ENCODE measurements around the gene ANO7. TPM values are rescaled to one million over a fixed set of nuclear protein-coding genes. Genes with fewer than 3 reads are reported as not detected.

The ANO7 gene
- total RNA-seq, 1 donor from 2014 or later = 0.35 TPM

DNA sequence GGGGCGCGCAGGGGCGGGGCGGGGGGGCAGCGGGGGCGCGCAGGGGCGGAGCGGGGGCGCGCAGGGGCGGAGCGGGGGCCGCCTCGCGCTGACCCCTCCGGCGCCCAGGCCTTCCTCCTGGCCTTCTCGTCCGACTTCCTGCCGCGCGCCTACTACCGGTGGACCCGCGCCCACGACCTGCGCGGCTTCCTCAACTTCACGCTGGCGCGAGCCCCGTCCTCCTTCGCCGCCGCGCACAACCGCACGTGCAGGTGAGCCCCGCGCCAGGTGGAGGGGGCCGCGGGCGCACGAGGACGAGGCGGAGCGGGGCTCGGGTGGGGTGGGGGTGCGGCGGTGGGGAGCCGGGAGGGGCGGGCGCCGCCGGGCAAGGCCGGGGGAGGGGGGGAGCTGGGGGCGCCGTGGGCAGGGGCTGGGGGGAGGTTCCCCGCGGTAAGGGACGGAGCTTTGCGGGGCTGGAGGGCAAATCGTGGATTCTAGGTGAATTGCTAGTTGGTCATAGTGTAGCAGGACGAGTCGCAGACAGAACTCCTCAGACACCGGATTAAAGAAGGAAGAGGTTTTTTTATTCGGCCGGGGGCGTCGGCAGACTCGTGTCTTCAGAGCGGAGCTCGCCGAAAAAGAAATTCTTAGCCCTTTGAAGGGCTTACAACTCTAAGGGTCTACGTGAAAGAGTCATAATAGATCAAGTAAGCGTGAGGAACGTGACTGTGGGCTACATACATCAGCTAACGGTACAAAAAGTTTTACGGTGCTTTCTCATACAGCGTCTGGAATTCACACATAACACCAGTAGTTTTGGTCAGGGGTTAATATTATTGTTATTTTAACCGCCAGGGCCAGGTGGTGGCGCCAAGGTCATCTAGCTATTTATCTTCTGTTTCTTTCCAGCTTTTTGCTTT lies 29.9 kb downstream of the ANO7 start:
- peak; percentile 70 for DNase-seq
- ATAC-seq (ENCODE audit: poor library complexity) = peak; percentile 42
- intact Hi-C loops (cut with DNase I) = no loop called here

DNA sequence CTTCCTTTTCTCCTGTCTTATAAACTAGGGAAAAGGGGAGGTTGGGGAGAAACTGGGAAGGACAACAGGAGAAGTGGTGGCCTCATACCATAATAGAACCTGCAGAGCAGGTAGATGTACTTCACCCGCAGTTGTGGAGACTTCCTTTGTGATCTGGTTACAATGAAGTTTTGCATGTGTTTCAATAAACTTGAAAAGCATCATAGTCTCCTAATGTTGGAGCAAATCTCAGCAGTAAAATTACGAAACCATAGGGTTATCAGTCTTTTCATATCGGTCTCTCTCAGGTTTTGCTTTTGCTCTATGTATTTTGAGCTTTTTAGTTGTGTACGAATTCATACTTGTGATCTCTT lies 30.5 kb downstream of the ANO7 start:
- intact Hi-C loops (cut with DNase I) = no loop called here
- no peak for ATAC-seq (ENCODE audit: poor library complexity)
- DNase-seq = no peak

DNA sequence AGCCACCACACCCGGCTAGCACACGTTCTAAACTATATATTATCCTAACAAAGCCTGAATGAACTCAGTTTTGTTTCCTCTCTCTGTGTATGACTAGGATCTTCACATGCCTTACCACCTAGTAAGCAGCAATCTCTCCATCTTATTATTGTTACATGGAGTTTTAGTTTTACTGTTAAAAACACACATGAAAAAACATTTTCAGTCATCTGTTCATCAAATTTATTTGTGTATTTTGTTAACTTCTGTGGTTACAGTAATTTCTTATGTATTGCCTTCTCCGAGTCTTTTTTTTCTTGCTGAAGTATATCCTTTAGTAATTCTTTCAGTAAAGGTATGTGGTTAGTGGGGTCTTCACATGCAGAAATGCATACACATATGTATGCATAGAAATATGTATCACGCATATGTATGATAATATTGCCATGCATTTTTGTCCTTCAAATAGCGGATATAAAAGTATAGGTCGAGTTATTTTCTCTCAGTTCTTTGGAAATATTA lies 31.4 kb downstream of the ANO7 start:
- intact Hi-C loops (cut with DNase I) = no loop called here
- ATAC-seq (ENCODE audit: poor library complexity) = no peak
- no peak for DNase-seq

DNA sequence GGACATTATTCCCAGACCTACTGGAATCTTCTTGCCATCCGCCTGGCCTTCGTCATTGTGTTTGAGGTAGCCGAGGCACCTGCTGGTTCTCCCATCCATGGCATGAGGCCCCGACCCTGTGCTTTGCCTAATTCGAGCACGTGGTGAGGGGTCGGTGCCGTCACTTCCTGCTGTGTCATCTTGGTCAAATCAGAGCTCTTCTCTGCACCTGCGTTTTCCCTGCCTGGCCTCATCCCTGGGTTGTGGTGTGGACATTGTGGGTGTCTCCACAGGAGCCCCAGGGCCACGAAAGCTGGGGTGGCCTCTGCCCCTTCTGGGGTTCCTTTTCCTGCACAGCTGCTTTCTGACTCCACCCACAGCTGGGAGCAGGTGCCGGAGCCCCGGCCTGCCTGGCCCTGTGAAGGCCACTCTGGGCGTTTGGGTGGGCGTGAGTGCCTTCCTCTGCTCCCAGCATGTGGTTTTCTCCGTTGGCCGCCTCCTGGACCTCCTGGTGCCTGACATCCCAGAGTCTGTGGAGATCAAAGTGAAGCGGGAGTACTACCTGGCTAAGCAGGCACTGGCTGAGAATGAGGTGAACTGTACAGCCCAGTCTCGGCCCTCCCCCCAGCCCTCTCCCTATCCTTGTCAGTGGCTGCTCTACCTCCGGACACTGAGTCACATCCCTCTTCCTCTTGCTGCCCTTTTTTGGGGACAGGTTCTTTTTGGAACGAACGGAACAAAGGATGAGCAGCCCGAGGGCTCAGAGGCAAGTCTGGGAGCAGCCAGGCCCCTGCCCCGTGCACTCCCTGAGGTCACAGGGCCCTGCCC lies 34.9 kb downstream of the ANO7 start:
- ATAC-seq (ENCODE audit: poor library complexity) (no peak), DNase-seq (peak; percentile 34)
- intact Hi-C loops (cut with DNase I) = no loop called here

DNA sequence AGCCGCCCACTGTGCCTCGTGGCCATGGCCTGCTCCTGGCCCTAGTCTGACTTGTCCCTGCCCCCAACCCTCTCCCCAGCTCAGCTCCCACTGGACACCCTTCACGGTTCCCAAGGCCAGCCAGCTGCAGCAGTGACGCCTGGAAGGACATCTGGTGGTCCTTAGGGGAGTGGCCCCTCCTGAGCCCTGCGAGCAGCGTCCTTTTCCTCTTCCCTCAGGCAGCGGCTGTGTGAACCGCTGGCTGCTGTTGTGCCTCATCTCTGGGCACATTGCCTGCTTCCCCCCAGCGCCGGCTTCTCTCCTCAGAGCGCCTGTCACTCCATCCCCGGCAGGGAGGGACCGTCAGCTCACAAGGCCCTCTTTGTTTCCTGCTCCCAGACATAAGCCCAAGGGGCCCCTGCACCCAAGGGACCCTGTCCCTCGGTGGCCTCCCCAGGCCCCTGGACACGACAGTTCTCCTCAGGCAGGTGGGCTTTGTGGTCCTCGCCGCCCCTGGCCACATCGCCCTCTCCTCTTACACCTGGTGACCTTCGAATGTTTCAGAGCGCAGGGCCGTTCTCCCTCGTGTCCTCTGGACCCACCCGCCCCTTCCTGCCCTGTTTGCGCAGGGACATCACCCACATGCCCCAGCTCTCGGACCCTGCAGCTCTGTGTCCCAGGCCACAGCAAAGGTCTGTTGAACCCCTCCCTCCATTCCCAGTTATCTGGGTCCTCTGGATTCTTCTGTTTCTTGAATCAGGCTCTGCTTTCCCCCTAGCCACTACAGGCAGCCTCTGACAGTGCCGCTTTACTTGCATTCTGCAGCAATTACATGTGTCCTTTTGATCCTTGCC lies 35.8 kb downstream of the ANO7 start:
- DNase-seq = peak; percentile 65
- intact Hi-C loops (cut with DNase I) = no loop called here
- ATAC-seq (ENCODE audit: poor library complexity) = peak; percentile 42

DNA sequence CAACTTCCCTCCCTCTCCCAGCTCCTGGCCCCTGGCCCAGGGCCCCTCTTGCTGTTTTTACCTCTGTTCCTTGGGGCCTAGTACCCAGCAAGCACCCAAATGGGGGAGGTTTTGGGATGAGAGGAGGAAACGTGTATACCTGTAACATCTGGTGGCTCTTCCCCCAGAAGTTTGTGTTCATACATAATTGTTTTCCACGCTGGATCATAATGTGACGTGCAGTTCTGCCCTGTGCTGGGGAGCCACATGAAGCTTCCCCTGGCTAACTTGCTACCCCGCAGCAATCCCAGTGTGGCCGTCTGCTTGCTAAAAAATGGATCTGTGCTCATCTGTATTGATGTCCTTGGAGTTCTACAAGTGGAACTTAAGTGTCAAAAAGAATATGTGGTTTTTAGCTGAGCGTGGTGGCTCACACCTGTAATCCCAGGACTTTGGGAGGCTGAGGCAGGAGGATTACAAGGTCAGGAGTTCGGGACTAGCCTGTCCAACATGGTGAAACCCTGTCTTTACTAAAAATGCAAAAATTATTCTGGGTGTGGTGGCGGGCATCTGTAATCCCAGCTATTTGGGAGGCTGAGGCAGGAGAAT lies 36.5 kb downstream of the ANO7 start:
- no peak for ATAC-seq (ENCODE audit: poor library complexity)
- peak; percentile 13 for DNase-seq
- intact Hi-C loops (cut with DNase I) = no loop called here

DNA sequence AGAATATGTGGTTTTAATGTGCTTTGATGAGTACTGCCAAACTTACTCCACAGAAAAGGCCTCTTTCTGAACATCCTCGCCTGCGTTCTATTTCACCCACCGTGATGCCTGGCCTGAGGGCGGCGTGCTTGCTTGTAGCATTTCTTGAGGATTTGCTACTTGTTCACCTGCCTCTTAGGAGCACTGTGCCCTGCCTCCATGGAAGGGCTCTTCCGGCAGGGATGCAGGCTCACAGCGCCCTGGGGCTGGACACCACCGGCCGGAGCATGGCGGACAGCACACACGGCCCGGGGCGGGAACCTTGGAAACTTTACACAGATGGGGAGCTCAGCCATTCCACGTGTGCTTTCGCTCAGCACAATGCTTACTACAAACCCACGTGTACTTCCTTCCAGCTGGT lies 37.1 kb downstream of the ANO7 start:
- ATAC-seq (ENCODE audit: poor library complexity) (no peak), DNase-seq (peak; percentile 36)
- intact Hi-C loops (cut with DNase I) = no loop called here

DNA sequence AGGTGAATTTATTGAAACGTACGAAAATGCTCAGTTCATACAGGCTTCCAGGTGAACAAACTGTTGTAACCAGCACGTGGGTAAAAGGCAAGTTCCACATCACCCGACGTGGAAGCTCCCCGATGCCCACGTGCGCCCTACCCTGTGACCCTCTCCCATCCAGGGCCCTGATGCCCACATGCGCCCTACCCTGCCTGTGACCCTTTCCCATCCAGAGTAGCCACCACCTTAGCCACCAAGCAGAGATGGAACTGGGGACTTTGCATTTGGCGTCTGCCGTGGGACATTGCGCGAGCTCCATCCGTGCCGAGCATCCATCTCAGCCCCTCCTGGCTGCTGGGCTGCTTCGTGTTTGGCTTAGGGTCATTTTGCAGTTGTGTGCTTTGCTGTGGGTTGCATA lies 37.5 kb downstream of the ANO7 start:
- intact Hi-C loops (cut with DNase I) = no loop called here
- peak; percentile 17 for DNase-seq
- ATAC-seq (ENCODE audit: poor library complexity) = no peak

DNA sequence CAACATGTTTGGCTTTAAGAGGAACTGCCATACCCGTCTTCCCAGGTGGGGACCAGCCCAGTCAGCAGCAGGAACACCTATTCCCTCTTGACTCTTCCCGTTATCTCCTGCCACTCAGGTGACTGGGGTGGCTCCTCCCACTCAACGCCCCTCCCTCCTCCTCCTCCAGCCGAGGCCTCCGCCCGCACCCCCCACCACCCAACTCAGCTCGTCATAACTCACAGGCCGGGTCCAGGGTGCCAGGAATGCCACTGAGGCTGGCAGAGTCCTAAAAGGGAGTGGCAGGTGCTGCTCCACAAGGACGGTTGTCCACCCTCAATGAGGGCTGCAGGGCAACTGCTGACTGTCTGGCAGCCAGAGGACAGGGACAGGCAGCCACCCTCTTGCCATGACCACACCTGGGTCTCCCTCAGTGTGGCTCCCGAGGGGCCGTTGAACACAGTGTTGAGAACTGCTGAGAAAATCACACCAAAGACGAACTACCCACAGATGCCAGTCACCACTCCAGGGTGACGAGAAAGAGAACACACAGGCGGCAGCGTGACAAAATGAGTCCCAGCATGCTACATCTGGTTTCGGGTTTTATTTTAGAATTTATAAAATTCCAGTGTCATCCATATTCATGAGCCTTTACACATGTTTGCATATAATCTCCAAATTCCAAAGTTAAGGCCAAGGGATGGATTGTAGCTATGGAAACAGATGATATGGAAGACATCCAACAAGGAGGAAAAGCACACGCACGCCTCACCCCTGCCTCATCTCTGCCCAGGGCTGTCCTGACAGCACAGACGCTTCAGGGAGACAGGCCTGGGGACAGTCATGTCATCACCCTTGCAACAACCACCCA lies 38.5 kb downstream of the ANO7 start:
- DNase-seq = peak; percentile 30
- intact Hi-C loops (cut with DNase I) = no loop called here
- ATAC-seq (ENCODE audit: poor library complexity) = peak; percentile 30

DNA sequence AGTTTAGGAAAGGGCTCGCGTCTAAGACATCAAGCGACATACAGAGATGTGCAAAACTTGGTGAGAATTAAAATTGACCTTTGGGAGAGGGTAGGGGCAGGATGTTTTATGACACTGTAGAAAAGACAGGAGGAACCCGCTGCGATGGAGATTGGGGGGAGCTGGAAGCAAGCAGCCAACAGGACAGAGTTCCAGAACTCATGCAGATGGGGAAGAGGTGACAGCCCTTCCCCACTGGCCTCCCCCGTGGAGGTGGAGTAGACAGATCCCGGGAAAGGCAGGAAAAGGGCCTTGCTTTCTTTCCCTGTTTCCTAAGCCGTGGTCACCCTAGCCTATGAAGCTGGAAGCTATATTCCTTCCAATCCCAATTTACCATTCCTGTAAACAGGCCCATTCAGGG lies 39.1 kb downstream of the ANO7 start:
- ATAC-seq (ENCODE audit: poor library complexity) (no peak), DNase-seq (no peak)
- intact Hi-C loops (cut with DNase I) = no loop called here

DNA sequence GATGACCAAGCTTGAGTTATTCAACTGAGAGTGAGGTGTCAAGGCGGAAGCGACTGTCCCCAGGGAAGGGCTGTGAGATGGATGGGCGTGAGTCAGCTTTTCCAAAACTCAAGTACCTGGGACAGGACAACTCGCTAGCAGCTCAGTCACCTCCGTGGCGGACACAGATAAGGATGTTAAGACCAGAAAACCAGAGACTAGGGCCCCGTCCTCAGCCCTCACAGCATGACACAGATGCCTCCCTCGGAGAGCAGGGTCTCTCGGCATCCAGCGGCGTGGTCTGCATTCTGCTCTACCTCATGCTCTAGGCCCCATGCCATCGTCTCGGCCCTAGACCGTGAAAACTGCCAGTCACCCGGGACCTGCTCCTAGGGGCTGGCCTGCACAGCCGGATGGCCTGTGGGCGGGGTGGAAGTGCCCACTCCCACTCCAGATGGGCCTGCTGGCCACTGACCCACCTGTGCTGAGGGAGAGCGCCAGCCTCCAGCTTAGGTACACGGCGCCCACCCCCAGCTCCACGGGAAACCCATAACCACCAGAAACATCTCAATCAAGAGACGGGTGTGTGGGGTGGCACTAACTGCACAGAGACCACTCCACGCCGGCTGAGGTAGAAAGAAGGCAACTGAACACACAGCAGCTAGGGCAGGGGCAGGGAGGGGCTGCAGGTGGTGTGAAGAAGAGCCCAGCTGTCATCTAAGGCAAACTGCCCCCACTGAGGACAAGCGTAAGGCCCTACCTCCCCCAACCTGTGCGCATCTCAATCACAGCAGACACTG lies 39.8 kb downstream of the ANO7 start:
- ATAC-seq (ENCODE audit: poor library complexity) = no peak
- intact Hi-C loops (cut with DNase I) = no loop called here

DNA sequence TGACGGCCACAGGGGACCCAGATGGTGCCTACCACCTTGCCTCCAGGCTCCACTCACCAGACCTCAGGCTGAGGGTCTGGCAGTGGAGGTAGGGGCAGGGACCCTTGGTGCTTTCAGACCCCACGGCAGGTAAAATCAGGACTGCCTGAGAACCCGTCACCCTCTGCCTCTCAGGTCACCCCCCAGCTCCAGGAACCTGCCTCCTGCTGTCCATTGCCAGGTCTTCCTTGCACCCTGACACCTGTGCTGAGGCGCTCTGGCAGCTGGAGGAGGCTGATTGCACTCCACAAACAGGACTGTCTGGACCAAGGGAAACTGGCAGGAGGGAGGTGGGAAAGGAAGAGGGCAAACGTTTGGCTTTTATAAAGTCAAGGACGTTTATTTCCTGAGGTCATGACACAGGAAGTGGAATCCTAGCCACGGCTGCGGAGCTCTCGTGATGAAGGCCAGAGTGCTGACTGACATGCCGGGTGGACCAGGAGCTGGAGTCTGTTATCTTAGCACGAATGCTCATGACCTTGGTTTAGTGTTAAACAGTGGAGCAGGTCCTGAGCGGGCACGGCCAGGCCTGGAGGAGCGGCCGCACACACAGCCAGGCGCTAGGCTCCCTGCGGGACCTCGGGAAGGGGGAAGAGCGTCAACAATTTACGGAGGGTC lies 40.5 kb downstream of the ANO7 start:
- DNase-seq = peak; percentile 60
- peak; percentile 66 for ATAC-seq (ENCODE audit: poor library complexity)
- intact Hi-C loops (cut with DNase I) = no loop called here

More for the DNA sequence above, 39.8 kb downstream of the ANO7 start:
- peak; percentile 34 for DNase-seq

DNA sequence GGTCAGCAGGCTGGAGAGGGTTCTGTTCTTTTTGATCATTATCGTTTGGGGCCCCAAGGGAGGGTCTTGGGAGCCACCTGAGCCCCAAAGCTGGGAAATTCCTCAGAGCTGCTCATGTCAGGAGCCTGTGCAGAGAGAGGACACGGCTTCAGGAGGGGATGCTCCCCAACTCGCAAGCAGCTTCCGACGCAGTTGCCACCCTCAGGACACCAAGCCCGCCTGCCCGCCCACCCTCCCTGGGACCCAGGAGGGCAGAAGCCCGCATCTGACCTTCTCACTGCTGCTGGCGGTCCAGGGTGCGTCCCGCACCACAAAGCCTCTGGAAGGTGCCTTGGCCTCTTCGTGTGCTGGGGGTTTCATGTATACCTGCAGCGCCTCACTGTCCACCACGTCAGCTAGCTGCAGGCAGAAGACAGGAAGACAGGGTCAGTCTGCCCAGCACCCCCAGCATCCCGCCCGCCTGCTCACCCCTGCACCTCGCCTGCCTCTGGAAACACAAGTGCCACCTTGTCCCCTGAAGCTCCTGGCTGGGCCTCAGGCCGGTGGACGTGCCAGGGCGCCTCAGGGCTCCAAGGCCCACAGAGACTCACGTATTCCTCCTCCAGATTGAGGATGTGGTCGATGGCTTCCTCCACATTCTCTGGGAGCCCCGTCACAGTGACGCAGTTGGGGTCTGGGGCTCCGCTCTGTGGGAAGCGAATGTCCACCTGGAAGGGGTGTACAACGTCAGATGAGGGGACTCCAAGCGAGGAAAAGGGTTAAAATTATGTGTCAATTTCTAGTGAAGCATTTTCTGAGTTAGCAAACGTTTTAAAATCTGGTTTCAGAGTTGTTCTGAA lies 41.3 kb downstream of the ANO7 start:
- no peak for ATAC-seq (ENCODE audit: poor library complexity)
- intact Hi-C loops (cut with DNase I) = no loop called here
- peak; percentile 22 for DNase-seq

DNA sequence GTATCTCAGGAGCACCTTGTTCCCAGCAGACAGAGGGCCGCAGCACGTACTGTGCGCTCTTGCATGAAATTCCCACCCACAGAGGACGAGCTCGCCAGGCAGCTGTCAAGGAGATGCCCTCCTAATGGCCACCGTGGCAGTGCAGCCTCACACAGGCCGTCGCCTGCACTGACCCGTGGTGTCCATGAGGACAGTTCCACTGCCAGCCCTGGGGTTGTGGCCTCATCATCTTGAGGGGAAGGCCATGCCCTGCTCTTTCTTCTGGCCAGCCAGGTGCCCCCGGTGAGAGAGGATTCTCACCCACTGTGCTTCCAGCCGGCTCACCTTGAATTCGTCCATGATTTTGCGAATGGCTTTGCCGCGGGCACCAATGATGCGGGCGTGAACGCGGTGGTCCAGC lies 42.0 kb downstream of the ANO7 start:
- DNase-seq (peak; percentile 28), ATAC-seq (ENCODE audit: poor library complexity) (no peak)
- intact Hi-C loops (cut with DNase I) = no loop called here

DNA sequence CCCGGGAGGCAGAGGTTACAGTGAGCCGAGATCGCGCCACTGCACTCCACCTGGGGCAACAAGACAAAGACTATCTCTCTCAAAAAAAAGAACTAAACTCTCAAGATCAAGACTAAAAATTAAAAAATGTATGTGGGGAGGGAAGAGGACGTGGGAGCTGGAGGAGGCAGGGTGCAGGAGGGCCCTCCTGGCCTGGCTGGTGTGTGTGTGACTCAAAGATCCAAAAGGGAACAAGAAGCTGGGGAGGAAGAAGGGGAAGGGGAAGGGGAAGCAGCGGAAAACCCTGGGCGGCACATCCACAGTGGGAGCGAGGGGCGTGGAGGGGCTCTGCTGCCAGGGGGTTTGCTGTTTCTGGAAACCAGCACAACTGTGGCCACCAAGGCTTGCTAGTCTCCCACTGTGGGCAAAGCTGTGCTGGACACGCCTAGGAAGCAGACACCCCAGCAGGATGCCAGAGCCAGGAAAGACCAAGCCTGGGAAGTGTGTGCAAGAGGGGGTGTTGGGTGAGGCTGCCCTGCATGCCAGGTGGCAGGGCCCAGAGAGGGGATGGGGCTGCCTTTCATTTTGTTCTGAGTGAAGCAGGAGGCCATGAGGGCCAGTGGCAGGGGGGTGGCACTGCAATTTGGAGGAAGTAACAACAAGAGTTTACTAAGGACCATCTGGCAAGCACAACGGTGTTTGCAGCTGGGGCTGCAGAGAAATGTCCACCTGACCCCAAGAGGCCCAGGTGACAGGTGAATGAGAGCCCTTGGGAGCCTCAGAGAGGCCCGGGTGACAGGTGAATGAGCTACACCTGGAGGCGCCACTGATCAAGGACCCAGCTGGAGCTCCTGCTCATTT lies 44.5 kb downstream of the ANO7 start:
- ATAC-seq (ENCODE audit: poor library complexity) (no peak), DNase-seq (peak; percentile 24)
- intact Hi-C loops (cut with DNase I) = no loop called here
